Endodermal cell (in vitro differentiated cells): ENCODE data around the gene TNRC18. TPM values are rescaled to one million over a fixed set of nuclear protein-coding genes. Genes with fewer than 3 reads are reported as not detected.

Experiments
- DNase-seq: peaks from one replicate; pipeline ENCODE4 v3.0.0-alpha.2; 2017
- H3K27ac ChIP-seq: 2 replicates; pipeline ENCODE4 v1.5.1; 2013; ENCODE audit warnings: mild to moderate bottlenecking, low read depth, low read length, moderate library complexity
- H3K27me3 ChIP-seq: 2 replicates; pipeline ENCODE4 v1.6.1; 2013; ENCODE audit warnings: mild to moderate bottlenecking, low read length, moderate library complexity; ENCODE audit not compliant: insufficient read depth, control insufficient read depth, poor library complexity, severe bottlenecking
- H3K36me3 ChIP-seq: 2 replicates; pipeline ENCODE4 v1.7.0; 2013; ENCODE audit warnings: mild to moderate bottlenecking, low read length, moderate library complexity; ENCODE audit not compliant: control insufficient read depth, insufficient read depth
- H3K4me1 ChIP-seq: one replicate; pipeline ENCODE4 v1.7.0; 2013; ENCODE audit warnings: low read length; ENCODE audit not compliant: control insufficient read depth, insufficient read depth
- H3K4me3 ChIP-seq: 2 replicates; pipeline ENCODE4 v1.5.1; 2013; ENCODE audit warnings: mild to moderate bottlenecking, low read length, moderate library complexity
- H3K9ac ChIP-seq: 2 replicates; pipeline ENCODE4 v1.6.1; 2013; ENCODE audit warnings: mild to moderate bottlenecking, low read length, moderate library complexity; ENCODE audit not compliant: poor library complexity, severe bottlenecking; ENCODE audit errors: extremely low read depth
- H3K9me3 ChIP-seq: 2 replicates; pipeline ENCODE4 v1.6.1; 2013; ENCODE audit warnings: mild to moderate bottlenecking, low read length, moderate library complexity; ENCODE audit not compliant: control insufficient read depth
- H3K27ac Mint-ChIP-seq: 2 replicates; pipeline ENCODE4 v1.8.0; 2020; ENCODE audit warnings: mixed read lengths
- H3K27me3 Mint-ChIP-seq: 2 replicates; pipeline ENCODE4 v1.8.0; 2021; ENCODE audit warnings: mild to moderate bottlenecking, mixed read lengths; ENCODE audit not compliant: insufficient read depth
- H3K36me3 Mint-ChIP-seq: 2 replicates; pipeline ENCODE4 v1.8.0; 2020; ENCODE audit warnings: low read depth, mixed read lengths
- H3K4me1 Mint-ChIP-seq: 2 replicates; pipeline ENCODE4 v1.8.0; 2020; ENCODE audit warnings: mixed read lengths
- H3K4me3 Mint-ChIP-seq: 2 replicates; pipeline ENCODE4 v1.8.0; 2020; ENCODE audit warnings: mild to moderate bottlenecking, moderate library complexity, mixed read lengths
- H3K9me3 Mint-ChIP-seq: 2 replicates; pipeline ENCODE4 v1.8.0; 2020; ENCODE audit warnings: mild to moderate bottlenecking, mixed read lengths
- WGBS, 2 experiments: methylation state at CpG; one replicate each; pipeline versions ENCODE4 v1.1.5 to v1.1.7; 2013; ENCODE audit warnings: missing lambda C conversion rate in 2 of 2, mixed read lengths in 1 of 2; ENCODE audit not compliant: insufficient coverage in 1 of 2, insufficient read length in 1 of 2; 5-methylcytosine and 5-hydroxymethylcytosine counted together
- total RNA-seq, 2 donors: library from RNA; stranded (reverse); fragmentation: NEBNext Ultra II Directional in 1 of 2; extraction: Animal tissue kit (Norgen Biotek cat#: 25700) in 1 of 2; gene quantifications; 2 replicates in 1 of 2; 3 replicates in 1 of 2; pipeline ENCODE4 v1.2.1, GENCODE V29; 2021
- TF ChIP-seq, protein P1 (sequence below): fragments of 200-600 bp; sonication (generic); conservative IDR thresholded peaks from 2 replicates; pipeline ENCODE4 v1.5.0; 2021; ENCODE audit warnings: antibody characterized with exemption, mild to moderate bottlenecking

The TNRC18 gene
- total RNA-seq, 2 donors from 2014 or later, result 103 to 136 TPM

DNA sequence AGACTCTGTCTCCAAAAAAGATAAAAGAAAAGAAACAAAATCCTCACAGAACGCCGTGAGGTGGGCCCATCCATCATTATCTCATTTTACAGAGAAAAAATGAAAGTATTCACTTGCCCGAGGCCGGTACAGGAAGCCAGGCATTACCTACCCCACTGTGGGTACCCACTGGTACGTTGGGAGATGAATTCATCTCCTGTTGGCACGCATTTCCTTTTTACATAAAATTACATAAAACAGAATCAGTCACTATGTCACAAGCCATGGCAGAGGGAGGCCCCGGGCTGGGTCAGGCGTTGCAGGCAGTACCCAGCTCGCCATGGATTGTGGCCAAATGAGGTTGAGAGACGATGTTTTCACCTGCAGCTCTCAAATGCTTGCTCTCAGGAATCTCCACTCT, 38.6 kb upstream of the TNRC18 start:
- Mint-ChIP-seq H3K9me3 (no peaks in the 10 kb centered on the region), H3K27ac (no peak overlapping the region), H3K27me3 (no peaks in the 10 kb centered on the region), H3K4me3 (no peak overlapping the region), H3K36me3 (no peaks in the 10 kb centered on the region), H3K4me1 (no peaks in the 10 kb centered on the region)
- H3K36me3 ChIP-seq, result no peaks in the 10 kb centered on the region
- TF ChIP-seq, protein P1, sequence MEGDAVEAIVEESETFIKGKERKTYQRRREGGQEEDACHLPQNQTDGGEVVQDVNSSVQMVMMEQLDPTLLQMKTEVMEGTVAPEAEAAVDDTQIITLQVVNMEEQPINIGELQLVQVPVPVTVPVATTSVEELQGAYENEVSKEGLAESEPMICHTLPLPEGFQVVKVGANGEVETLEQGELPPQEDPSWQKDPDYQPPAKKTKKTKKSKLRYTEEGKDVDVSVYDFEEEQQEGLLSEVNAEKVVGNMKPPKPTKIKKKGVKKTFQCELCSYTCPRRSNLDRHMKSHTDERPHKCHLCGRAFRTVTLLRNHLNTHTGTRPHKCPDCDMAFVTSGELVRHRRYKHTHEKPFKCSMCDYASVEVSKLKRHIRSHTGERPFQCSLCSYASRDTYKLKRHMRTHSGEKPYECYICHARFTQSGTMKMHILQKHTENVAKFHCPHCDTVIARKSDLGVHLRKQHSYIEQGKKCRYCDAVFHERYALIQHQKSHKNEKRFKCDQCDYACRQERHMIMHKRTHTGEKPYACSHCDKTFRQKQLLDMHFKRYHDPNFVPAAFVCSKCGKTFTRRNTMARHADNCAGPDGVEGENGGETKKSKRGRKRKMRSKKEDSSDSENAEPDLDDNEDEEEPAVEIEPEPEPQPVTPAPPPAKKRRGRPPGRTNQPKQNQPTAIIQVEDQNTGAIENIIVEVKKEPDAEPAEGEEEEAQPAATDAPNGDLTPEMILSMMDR, result no peak
- H3K4me1 ChIP-seq, result no peaks in the 10 kb centered on the region
- no peak for DNase-seq
- no peak overlapping the region for H3K4me3 ChIP-seq
- H3K27me3 ChIP-seq, result no peaks in the 10 kb centered on the region
- WGBS, 2 experiments, result 91 to 98% methylated on average over 10 of the region's 10 CpGs
- H3K9me3 ChIP-seq, result no peaks in the 10 kb centered on the region
- no peak overlapping the region for H3K27ac ChIP-seq
- no peak overlapping the region for H3K9ac ChIP-seq

DNA sequence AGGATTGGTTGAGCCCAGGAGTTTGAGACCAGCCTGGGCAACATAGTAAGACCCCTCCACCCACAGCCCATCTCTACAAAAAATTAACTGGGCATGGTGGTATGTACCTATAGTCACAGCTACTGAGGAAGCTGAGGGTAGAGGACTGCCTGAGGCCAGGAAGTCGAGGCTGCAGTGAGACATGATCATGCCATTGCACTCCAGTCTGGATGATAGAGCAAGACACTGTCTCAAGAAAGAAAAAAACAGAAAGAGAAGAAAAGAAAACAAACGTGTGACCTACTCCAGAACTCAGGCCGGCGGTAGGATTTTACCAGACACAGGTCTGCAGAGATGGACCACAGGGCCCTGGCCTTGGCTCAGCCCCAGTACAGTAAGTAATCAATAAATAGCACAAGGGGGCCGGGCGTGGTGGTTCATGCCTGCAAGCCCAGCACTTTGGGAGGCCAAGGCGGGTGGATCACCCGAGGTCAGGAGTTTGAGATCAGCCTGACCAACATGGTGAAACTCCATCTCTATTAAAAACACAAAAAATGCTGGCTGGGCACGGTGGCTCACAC, 35.4 kb upstream of the TNRC18 start:
- no peak overlapping the region for H3K4me3 Mint-ChIP-seq
- no peaks in the 10 kb centered on the region for H3K36me3 ChIP-seq
- H3K9ac ChIP-seq, result no peak overlapping the region
- no peak for DNase-seq
- no peaks in the 10 kb centered on the region for H3K27me3 ChIP-seq
- H3K4me1 Mint-ChIP-seq, result no peaks in the 10 kb centered on the region
- H3K4me1 ChIP-seq, result no peaks in the 10 kb centered on the region
- peaks cover 2% of the 10 kb centered on the region for H3K9me3 Mint-ChIP-seq
- H3K36me3 Mint-ChIP-seq, result no peaks in the 10 kb centered on the region
- no peak overlapping the region for H3K27ac Mint-ChIP-seq
- TF ChIP-seq, protein P1, result no peak
- H3K9me3 ChIP-seq, result no peaks in the 10 kb centered on the region
- peaks cover 9% of the 10 kb centered on the region for H3K27me3 Mint-ChIP-seq
- no peak overlapping the region for H3K4me3 ChIP-seq
- 84 to 89% methylated on average over 8 to 9 of the region's 9 CpGs for WGBS, 2 experiments
- H3K27ac ChIP-seq, result no peak overlapping the region

DNA sequence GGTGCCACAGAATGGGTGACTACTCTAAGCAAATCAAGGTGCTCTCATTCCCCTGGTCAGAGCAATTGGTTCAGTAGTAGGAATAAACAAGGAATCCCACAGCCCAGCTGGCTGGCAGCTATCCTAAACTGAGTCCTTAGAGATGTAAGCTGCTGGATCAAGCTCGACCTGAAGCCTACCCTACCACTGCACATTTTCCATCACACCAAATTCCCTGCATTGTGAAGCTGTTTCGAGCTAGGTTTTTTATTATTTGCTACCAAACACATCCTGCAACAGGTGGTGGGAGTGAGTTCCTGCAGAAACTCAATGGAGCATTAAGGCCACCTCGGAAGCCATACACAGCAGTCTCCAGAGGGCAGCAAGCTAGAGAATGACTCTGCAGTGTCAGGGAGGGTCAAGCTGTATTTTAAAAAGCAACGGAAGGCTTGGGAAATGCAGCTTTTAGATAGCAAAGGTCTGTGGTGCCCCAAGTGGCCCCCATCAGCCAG, 33.7 kb upstream of the TNRC18 start:
- WGBS, 2 experiments, result 85 to 88% methylated on average over 2 to 4 of the region's 4 CpGs
- H3K27ac ChIP-seq, result peak overlapping the region; percentile 44
- peaks cover 9% of the 10 kb centered on the region for H3K27me3 Mint-ChIP-seq
- DNase-seq, result no peak
- H3K9me3 ChIP-seq, result no peaks in the 10 kb centered on the region
- TF ChIP-seq, protein P1, result no peak
- no peaks in the 10 kb centered on the region for H3K4me1 Mint-ChIP-seq
- no peaks in the 10 kb centered on the region for H3K4me1 ChIP-seq
- H3K4me3 Mint-ChIP-seq, result no peak overlapping the region
- peaks cover 2% of the 10 kb centered on the region for H3K9me3 Mint-ChIP-seq
- H3K27ac Mint-ChIP-seq, result no peak overlapping the region
- H3K9ac ChIP-seq, result no peak overlapping the region
- no peaks in the 10 kb centered on the region for H3K27me3 ChIP-seq
- no peaks in the 10 kb centered on the region for H3K36me3 ChIP-seq
- no peak overlapping the region for H3K4me3 ChIP-seq
- no peaks in the 10 kb centered on the region for H3K36me3 Mint-ChIP-seq
